ENCODE measurements around the gene TERC. TPM values are rescaled to one million over a fixed set of nuclear protein-coding genes. Genes with fewer than 3 reads are reported as not detected.

TERC gene
- total and polyA plus RNA-seq, 2 donors, result 136 TPM; not detected in 1

DNA sequence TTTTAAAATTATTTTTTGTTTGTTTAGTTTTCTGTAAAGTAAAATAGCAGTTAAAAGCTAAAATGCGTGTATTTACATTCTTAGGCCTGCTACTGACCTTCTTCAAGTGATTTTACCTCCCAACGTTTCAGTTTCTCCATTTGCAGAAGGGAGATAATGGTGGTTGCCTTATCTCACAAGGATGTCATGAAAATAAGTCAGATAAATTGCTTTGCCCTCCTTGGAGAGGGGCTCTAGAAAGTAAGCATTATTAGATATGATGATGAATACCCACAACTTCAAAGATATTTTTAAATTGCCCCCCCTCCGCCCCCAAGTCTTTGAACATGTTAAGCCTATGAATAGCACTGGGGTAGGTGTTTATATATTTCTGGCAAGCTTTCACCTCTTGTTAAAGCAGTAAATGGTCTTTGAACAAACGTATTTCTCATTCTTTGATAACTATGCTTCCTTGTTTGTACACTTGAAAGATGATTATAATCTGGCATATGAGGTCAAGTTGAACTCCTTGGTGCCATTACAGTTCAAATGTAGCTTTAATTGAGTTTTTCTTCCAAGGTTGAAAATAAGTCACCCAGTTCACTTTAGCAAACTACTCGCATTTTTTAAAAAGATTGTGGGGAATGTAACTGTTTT lies 6.4 kb downstream of the TERC start:
- no peak for DNase-seq (ENCODE audit: low read depth in 6 of 9, low spot score in 9 of 9)
- H3K4me1 ChIP-seq (ENCODE audit: control insufficient read depth in 2 of 2, insufficient read depth in 2 of 2, low read length in 2 of 2), result peaks cover 0 to 2% of the 10 kb centered on the region in 2 donors
- peaks cover 0 to 4% of the 10 kb centered on the region in 2 donors for H3K9me3 ChIP-seq (ENCODE audit: control insufficient read depth in 2 of 2, insufficient read depth in 1 of 2, low read length in 1 of 2)
- WGBS, result 60% methylated on average over 5 of the region's 5 CpGs
- no peak overlapping the region for H3K27ac ChIP-seq (ENCODE audit: low read depth in 1 of 2, low read length in 1 of 2)
- H3K27me3 ChIP-seq (ENCODE audit: control insufficient read depth in 2 of 2, insufficient read depth in 1 of 2, low read length in 1 of 2), result no peaks in the 10 kb centered on the region
- H3K4me3 ChIP-seq (ENCODE audit: low read length in 2 of 2), result no peak overlapping the region
- no peaks in the 10 kb centered on the region for H3K36me3 ChIP-seq (ENCODE audit: control insufficient read depth in 2 of 2, insufficient read depth in 2 of 2, low read length in 1 of 2)

DNA sequence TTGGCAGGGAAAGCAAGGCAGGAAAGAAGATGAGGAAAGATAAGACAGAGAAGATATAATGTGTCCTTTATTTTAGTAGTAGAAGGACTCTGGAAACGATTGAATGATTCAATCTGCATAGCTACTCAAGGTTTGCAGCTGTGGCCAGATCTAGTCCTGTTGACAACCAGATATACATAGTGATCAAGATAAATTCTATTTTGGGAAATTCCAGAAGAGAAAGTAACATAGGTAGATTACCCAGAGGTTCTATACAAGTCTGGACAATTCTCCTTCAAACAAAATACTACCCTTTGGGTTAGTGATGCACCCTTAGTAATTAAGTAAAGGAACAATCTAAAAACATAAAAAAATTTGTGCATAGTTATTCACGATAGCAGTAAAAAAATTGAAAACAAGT lies 9.4 kb downstream of the TERC start:
- Histone ChIP-seq H3K27me3 (ENCODE audit: control insufficient read depth in 2 of 2, insufficient read depth in 1 of 2, low read length in 1 of 2) (no peaks in the 10 kb centered on the region), H3K36me3 (ENCODE audit: control insufficient read depth in 2 of 2, insufficient read depth in 2 of 2, low read length in 1 of 2) (no peaks in the 10 kb centered on the region)
- DNase-seq (ENCODE audit: low read depth in 6 of 9, low spot score in 9 of 9), result no peak

DNA sequence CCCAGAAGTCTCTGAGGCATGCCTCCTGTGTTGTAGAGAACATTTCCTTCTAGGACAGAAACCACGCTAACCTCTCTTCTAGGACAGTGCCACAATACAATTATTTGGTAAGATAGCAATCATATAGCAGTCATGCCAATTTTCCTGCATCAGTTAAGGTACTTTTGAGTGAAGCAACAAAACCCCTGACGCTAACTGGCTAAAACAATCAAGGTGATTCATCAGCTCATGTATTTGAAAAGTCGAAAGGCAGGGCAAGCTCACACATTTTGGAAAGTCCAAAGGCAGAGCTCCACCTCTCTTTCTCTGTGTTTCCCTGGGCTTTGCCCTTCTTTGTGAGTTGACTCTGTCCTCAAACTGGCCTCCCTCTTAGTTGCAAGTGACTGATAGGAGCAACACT lies 10.1 kb downstream of the TERC start:
- Histone ChIP-seq H3K27me3 (ENCODE audit: control insufficient read depth in 2 of 2, insufficient read depth in 1 of 2, low read length in 1 of 2) (no peaks in the 10 kb centered on the region), H3K4me3 (ENCODE audit: low read length in 2 of 2) (no peak overlapping the region), H3K4me1 (ENCODE audit: control insufficient read depth in 2 of 2, insufficient read depth in 2 of 2, low read length in 2 of 2) (peaks cover 0 to 2% of the 10 kb centered on the region in 2 donors), H3K36me3 (ENCODE audit: control insufficient read depth in 2 of 2, insufficient read depth in 2 of 2, low read length in 1 of 2) (no peaks in the 10 kb centered on the region), H3K9me3 (ENCODE audit: control insufficient read depth in 2 of 2, insufficient read depth in 1 of 2, low read length in 1 of 2) (no peaks in the 10 kb centered on the region), H3K27ac (ENCODE audit: low read depth in 1 of 2, low read length in 1 of 2) (no peak overlapping the region)
- 95% methylated on average over 3 of the region's 3 CpGs for WGBS
- no peak for DNase-seq (ENCODE audit: low read depth in 6 of 9, low spot score in 9 of 9)

More for the DNA sequence above, 9.4 kb downstream of the TERC start:
- Histone ChIP-seq H3K27ac (ENCODE audit: low read depth in 1 of 2, low read length in 1 of 2) (no peak overlapping the region), H3K4me1 (ENCODE audit: control insufficient read depth in 2 of 2, insufficient read depth in 2 of 2, low read length in 2 of 2) (peaks cover 0 to 2% of the 10 kb centered on the region in 2 donors), H3K4me3 (ENCODE audit: low read length in 2 of 2) (no peak overlapping the region), H3K9me3 (ENCODE audit: control insufficient read depth in 2 of 2, insufficient read depth in 1 of 2, low read length in 1 of 2) (no peaks in the 10 kb centered on the region)
- 87% methylated on average over 2 of the region's 2 CpGs for WGBS

DNA sequence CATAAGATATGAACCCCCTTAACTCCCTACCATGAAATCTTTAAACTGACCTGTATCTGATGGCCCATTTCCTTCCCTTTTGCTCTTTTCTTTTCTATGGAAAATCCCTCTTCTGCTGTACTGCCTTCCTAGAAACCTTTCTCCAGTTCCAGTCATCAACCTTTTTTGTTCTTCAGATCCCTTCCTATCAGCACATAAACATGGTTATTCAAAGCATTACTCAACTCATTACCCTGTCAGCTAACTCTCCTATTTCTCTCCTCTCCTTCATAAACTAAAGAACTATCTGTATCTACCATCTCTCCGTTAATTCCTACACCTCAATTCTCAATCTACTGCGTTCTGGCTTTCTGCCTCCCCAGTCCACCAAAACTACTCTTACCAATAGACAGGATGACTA lies 13.0 kb downstream of the TERC start:
- H3K4me1 ChIP-seq (ENCODE audit: control insufficient read depth in 2 of 2, insufficient read depth in 2 of 2, low read length in 2 of 2), result no peaks in the 10 kb centered on the region
- no peak for DNase-seq (ENCODE audit: low read depth in 6 of 9, low spot score in 9 of 9)
- H3K4me3 ChIP-seq (ENCODE audit: low read length in 2 of 2), result no peak overlapping the region
- no peaks in the 10 kb centered on the region for H3K36me3 ChIP-seq (ENCODE audit: control insufficient read depth in 2 of 2, insufficient read depth in 2 of 2, low read length in 1 of 2)
- 97% methylated on average over 2 of the region's 2 CpGs for WGBS
- H3K9me3 ChIP-seq (ENCODE audit: control insufficient read depth in 2 of 2, insufficient read depth in 1 of 2, low read length in 1 of 2), result no peaks in the 10 kb centered on the region
- H3K27me3 ChIP-seq (ENCODE audit: control insufficient read depth in 2 of 2, insufficient read depth in 1 of 2, low read length in 1 of 2), result peaks cover under 1 to 5% of the 10 kb centered on the region in 2 donors
- H3K27ac ChIP-seq (ENCODE audit: low read depth in 1 of 2, low read length in 1 of 2), result no peak overlapping the region

DNA sequence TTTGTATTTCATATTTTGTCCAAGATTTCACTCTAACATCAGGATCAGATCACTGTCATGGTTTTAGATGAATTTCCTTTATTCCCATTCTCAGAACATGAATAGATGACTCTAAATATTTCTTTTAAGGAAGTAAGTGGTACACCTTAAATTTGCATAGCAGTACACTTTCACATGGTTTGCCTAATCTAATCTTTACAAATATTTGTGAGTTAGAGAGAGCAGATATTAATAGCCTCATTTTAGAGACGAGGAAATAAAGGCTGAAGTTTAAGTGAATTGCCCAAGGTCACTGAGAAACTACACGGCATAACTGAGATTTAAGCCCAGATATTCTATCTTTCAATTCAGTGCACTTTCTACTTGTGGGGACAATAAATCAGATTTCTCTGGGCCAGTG lies 14.2 kb downstream of the TERC start:
- Histone ChIP-seq H3K27ac (ENCODE audit: low read depth in 1 of 2, low read length in 1 of 2) (no peak overlapping the region), H3K36me3 (ENCODE audit: control insufficient read depth in 2 of 2, insufficient read depth in 2 of 2, low read length in 1 of 2) (no peaks in the 10 kb centered on the region), H3K27me3 (ENCODE audit: control insufficient read depth in 2 of 2, insufficient read depth in 1 of 2, low read length in 1 of 2) (peaks cover 4 to 6% of the 10 kb centered on the region in 2 donors), H3K9me3 (ENCODE audit: control insufficient read depth in 2 of 2, insufficient read depth in 1 of 2, low read length in 1 of 2) (no peaks in the 10 kb centered on the region), H3K4me3 (ENCODE audit: low read length in 2 of 2) (no peak overlapping the region), H3K4me1 (ENCODE audit: control insufficient read depth in 2 of 2, insufficient read depth in 2 of 2, low read length in 2 of 2) (no peaks in the 10 kb centered on the region)
- DNase-seq (ENCODE audit: low read depth in 6 of 9, low spot score in 9 of 9), result no peak
- 96% methylated on average over 2 of the region's 2 CpGs for WGBS

DNA sequence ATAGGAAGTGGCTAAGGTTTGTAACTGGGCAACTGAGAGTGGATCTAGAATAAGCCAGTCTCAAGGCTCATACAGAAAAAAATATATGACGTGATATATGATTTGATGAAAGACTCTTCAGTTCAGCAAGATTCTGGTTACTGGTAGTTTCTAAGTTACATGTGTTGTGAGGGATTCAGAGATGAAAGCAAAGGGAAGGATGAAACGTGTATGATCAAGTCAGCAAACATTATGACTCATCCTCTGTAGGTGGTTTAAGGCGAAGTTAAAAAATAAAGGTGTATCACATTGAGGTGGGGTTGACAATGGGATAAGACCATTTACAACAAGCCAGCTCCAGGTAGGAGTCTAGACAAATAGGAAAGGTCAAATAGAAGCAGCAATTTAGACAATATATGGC lies 16.2 kb downstream of the TERC start:
- no peak overlapping the region for H3K4me3 ChIP-seq (ENCODE audit: low read length in 2 of 2)
- no peak overlapping the region for H3K27ac ChIP-seq (ENCODE audit: low read depth in 1 of 2, low read length in 1 of 2)
- H3K27me3 ChIP-seq (ENCODE audit: control insufficient read depth in 2 of 2, insufficient read depth in 1 of 2, low read length in 1 of 2), result peaks cover 4 to 6% of the 10 kb centered on the region in 2 donors
- no peak for DNase-seq (ENCODE audit: low read depth in 6 of 9, low spot score in 9 of 9)
- WGBS, result 68% methylated on average over 3 of the region's 3 CpGs
- H3K9me3 ChIP-seq (ENCODE audit: control insufficient read depth in 2 of 2, insufficient read depth in 1 of 2, low read length in 1 of 2), result no peaks in the 10 kb centered on the region
- H3K36me3 ChIP-seq (ENCODE audit: control insufficient read depth in 2 of 2, insufficient read depth in 2 of 2, low read length in 1 of 2), result no peaks in the 10 kb centered on the region
- no peaks in the 10 kb centered on the region for H3K4me1 ChIP-seq (ENCODE audit: control insufficient read depth in 2 of 2, insufficient read depth in 2 of 2, low read length in 2 of 2)

DNA sequence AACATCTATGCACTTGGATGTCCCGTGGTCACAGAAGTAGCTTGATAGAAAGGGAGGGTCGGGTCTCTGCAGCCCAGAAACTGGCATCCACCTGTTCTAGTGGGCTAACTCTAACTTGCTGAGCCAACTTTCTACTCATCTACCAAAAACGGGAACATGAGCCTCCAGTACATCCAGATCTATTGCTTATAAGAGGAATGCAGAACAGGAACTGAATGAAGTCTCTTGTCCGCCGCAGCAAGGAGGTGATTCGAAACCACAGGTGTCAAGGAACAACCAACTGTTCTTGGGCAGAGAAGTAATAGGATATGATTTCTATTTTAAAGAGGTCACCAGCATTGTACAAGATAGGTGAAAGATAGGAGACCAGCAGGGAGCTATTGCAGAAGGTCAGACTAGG lies 17.9 kb downstream of the TERC start:
- Histone ChIP-seq H3K36me3 (ENCODE audit: control insufficient read depth in 2 of 2, insufficient read depth in 2 of 2, low read length in 1 of 2) (no peaks in the 10 kb centered on the region), H3K27ac (ENCODE audit: low read depth in 1 of 2, low read length in 1 of 2) (no peak overlapping the region), H3K4me1 (ENCODE audit: control insufficient read depth in 2 of 2, insufficient read depth in 2 of 2, low read length in 2 of 2) (no peaks in the 10 kb centered on the region), H3K4me3 (ENCODE audit: low read length in 2 of 2) (no peak overlapping the region), H3K9me3 (ENCODE audit: control insufficient read depth in 2 of 2, insufficient read depth in 1 of 2, low read length in 1 of 2) (no peaks in the 10 kb centered on the region), H3K27me3 (ENCODE audit: control insufficient read depth in 2 of 2, insufficient read depth in 1 of 2, low read length in 1 of 2) (peaks cover 4 to 6% of the 10 kb centered on the region in 2 donors)
- no peak for DNase-seq (ENCODE audit: low read depth in 6 of 9, low spot score in 9 of 9)
- WGBS, result 18% methylated on average over 6 of the region's 6 CpGs

DNA sequence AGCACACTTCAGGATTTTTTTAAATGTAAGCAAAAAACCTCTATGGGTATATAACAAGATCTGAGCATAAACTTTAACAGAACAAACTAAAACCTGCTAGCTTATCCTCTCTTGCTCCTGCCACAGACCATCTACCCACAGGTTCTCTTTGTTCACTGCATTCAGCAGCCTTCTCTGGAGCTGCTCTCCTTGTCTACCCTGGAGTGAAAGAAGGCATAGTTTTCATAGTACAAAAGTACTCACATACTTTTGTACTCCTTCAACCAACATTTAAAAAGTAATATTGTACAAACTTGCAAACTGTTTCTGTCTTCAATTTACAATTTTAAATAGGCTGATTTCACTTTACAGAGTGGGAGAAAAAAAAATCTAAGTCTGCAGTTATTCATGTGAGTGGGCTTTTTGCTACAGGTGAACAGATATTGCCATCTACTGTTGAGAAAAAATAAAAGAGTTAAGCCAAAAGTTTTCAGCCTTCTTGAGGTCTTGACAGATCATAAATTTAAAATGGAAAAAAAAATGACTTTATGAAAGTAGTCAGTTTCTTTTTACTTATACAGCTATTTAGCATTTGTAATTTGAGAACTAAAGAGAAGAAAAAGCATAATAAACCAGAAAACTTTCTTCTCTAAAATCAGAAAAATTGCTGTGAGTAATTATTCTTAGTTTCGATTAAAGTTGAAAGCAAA lies 20.4 kb downstream of the TERC start:
- 0% methylated on average over 1 of the region's 1 CpG for WGBS

DNA sequence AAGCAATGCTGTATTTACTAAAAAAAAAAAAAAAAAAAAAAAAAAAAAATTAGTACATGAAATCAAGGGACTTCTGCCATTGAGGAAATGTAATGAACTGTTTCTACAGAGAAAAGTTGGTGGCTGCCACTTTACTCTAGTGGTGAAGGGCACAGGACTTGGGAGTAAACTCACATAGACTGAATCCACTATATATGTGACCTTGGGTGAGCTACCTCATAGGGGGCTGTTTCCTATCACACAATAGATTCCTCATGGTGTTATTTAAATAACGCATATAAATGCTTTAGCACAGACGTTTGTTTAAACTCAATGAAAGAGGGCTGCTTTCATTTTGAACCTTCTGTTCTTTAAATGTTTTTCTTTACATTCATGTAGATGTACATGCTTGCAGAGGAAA lies 25.8 kb downstream of the TERC start:
- WGBS, result 92% methylated on average over 2 of the region's 2 CpGs
- DNase-seq (ENCODE audit: low read depth in 6 of 9, low spot score in 9 of 9), result no peak
- Histone ChIP-seq H3K27ac (ENCODE audit: low read depth in 1 of 2, low read length in 1 of 2) (no peak overlapping the region), H3K27me3 (ENCODE audit: control insufficient read depth in 2 of 2, insufficient read depth in 1 of 2, low read length in 1 of 2) (no peaks in the 10 kb centered on the region), H3K4me3 (ENCODE audit: low read length in 2 of 2) (no peak overlapping the region), H3K9me3 (ENCODE audit: control insufficient read depth in 2 of 2, insufficient read depth in 1 of 2, low read length in 1 of 2) (no peaks in the 10 kb centered on the region), H3K36me3 (ENCODE audit: control insufficient read depth in 2 of 2, insufficient read depth in 2 of 2, low read length in 1 of 2) (no peaks in the 10 kb centered on the region), H3K4me1 (ENCODE audit: control insufficient read depth in 2 of 2, insufficient read depth in 2 of 2, low read length in 2 of 2) (no peaks in the 10 kb centered on the region)

More for the DNA sequence above, 20.4 kb downstream of the TERC start:
- no peak overlapping the region for H3K4me3 ChIP-seq (ENCODE audit: low read length in 2 of 2)
- H3K4me1 ChIP-seq (ENCODE audit: control insufficient read depth in 2 of 2, insufficient read depth in 2 of 2, low read length in 2 of 2), result no peaks in the 10 kb centered on the region
- H3K27ac ChIP-seq (ENCODE audit: low read depth in 1 of 2, low read length in 1 of 2), result no peak overlapping the region
- peak in 1 of 9 donors; percentile 59 for DNase-seq (ENCODE audit: low read depth in 6 of 9, low spot score in 9 of 9)
- no peaks in the 10 kb centered on the region for H3K9me3 ChIP-seq (ENCODE audit: control insufficient read depth in 2 of 2, insufficient read depth in 1 of 2, low read length in 1 of 2)
- peaks cover 4 to 6% of the 10 kb centered on the region in 2 donors for H3K27me3 ChIP-seq (ENCODE audit: control insufficient read depth in 2 of 2, insufficient read depth in 1 of 2, low read length in 1 of 2)
- no peaks in the 10 kb centered on the region for H3K36me3 ChIP-seq (ENCODE audit: control insufficient read depth in 2 of 2, insufficient read depth in 2 of 2, low read length in 1 of 2)
